ENCODE results near the gene SLC12A5.

Gene SLC12A5

GRCh38 chr20:46030284-46031013 is 1.4 kb downstream of the SLC12A5 start:
- no peak for DNase-seq

- DNase-seq: no peak
Observed at GRCh38 chr20:46031014-46031569, 2.1 kb downstream of the SLC12A5 start.

GRCh38 chr20:46031701-46032254 is 2.8 kb downstream of the SLC12A5 start:
- DNase-seq: no peak

GRCh38 chr20:46034039-46034438 is 5.0 kb downstream of the SLC12A5 start:
- no peak for DNase-seq

- no peak for DNase-seq
Observed at GRCh38 chr20:46035253-46035652, 6.2 kb downstream of the SLC12A5 start.

- DNase-seq: no peak
Observed at GRCh38 chr20:46035713-46036112, 6.7 kb downstream of the SLC12A5 start.

GRCh38 chr20:46036370-46036769 is 7.4 kb downstream of the SLC12A5 start:
- DNase-seq: no peak

GRCh38 chr20:46037036-46037435 is 8.0 kb downstream of the SLC12A5 start:
- DNase-seq: no peak

- no peak for DNase-seq
Observed at GRCh38 chr20:46040902-46041535, 12.0 kb downstream of the SLC12A5 start.

GRCh38 chr20:46043556-46043955 is 14.5 kb downstream of the SLC12A5 start:
- DNase-seq: no peak

- no peak for DNase-seq
Observed at GRCh38 chr20:46044896-46045295, 15.9 kb downstream of the SLC12A5 start.

- DNase-seq: no peak
Observed at GRCh38 chr20:46046588-46047310, 17.7 kb downstream of the SLC12A5 start.

- DNase-seq: no peak
Observed at GRCh38 chr20:46047821-46048220, 18.8 kb downstream of the SLC12A5 start.

GRCh38 chr20:46049190-46049589 is 20.2 kb downstream of the SLC12A5 start:
- no peak for DNase-seq

- DNase-seq: no peak
Observed at GRCh38 chr20:46049815-46050214, 20.8 kb downstream of the SLC12A5 start.

GRCh38 chr20:46050444-46050843 is 21.4 kb downstream of the SLC12A5 start:
- DNase-seq: no peak

GRCh38 chr20:46050885-46051284 is 21.9 kb downstream of the SLC12A5 start:
- DNase-seq: no peak

- DNase-seq: no peak
Observed at GRCh38 chr20:46051556-46052308, 22.7 kb downstream of the SLC12A5 start.

- DNase-seq: no peak
Observed at GRCh38 chr20:46053416-46053815, 24.4 kb downstream of the SLC12A5 start.

- DNase-seq: no peak
Observed at GRCh38 chr20:46054606-46055005, 25.6 kb downstream of the SLC12A5 start.

GRCh38 chr20:46055269-46055668 is 26.3 kb downstream of the SLC12A5 start:
- no peak for DNase-seq

- no peak for DNase-seq
Observed at GRCh38 chr20:46056027-46056833, 27.2 kb downstream of the SLC12A5 start.
